COLO829 (cell line): ENCODE measurements around the gene FAM53B.

Source experiments
- DNase-seq: peaks from one replicate; pipeline ENCODE4 v3.0.0; 2012; ENCODE audit warnings: low spot score

FAM53B gene

DNA sequence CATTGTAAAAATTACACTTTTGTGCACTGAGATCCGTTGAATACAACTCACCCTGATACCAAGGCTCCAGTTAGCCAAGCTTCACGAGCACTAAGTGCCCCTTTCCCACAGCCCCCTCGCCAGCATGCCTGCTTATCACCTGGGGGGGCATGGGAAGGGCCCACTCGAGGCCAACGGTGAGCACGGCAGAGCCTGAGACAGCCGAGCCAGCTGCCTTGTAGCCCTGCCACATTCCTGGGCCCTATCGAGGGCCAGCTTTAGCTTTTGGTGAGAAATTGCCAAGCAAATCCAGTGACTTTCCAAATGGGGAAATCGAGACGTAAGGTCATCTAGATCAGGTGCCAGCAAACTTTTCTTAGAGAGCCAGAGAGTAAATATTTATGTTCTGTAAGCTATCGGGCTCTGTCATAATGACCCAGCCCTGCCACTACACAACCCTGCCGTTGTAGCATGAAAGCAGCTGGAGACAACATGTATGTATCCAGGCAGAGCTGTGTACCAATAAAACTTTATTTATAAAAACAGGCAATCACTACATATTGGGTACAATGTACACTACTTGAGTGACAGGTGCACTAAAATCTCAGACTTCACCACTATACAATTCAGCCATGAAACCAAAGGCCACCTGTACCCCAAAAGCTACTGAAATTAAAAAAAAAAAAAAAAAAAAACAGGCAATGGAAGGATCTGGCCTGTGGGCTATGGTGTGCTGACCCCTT, 83.6 kb downstream of the FAM53B start:
- no peak for DNase-seq

DNA sequence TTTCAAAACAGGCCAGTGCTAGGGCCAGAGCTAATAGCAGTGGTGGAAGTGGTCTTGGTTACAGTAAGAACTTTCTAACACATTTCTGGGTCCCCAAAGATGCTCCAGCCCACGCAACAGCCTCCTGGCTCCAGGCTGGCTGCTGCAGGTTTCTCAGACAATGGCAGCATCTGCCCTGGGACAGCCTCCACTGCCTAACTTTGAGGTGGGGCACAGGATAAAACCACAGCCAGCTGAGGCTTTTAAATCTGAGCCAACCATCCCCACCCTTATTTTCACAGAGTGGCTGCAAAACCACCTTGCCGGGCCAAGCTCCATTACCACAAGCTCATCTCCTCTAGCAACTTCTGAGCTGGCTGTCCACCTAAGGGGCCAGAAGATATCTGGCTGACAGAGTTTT, 84.8 kb downstream of the FAM53B start:
- DNase-seq, result no peak

DNA sequence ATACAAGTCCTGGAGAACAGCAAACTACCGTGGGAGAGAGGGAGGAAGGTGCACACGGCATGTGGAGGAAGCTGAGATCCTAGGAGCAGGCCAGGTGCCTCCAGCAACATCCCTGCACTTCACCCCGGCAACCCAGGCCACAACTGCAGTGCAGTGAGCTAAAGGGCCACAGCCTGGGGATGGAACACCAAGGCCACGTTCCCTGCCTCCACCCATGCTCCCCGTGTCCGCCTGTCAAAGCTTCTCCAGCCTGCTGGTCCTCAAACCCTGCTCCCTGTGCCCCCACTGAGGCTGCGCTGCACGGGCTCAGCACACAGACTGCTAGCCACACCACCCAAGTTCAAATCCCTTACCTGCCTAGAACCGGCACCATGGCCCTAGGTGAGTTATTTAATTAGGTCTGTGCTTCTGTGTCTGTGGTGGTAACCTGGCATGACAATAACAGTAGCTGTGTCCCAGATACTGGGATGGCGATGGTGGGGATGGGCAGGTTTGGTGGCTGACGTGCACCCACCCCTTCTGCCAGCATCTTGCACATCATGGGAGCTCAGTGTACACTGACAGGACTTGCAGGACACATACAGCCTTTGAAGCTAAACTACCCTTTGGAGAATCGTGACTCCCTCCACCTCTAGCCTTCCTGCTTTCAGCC, 85.5 kb downstream of the FAM53B start:
- DNase-seq, result no peak

DNA sequence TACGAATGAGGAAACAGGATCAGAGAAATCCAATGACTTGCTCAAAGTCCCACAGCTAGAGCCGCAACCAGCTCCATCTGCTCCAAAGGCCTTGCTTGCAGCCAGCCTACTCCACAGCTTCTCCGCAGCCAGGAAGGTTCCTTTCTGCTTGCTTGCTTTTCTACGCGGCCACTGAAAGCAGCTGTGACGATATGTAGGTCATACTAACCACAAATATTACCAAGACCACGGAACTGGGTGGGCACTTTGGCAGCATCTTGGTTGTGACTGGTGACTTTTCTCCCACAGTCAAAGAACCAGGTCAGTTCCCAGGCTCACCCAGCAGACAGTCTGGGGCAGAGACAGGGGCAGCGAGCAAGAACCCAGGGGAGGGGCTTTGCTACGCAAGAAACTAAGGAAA, 86.4 kb downstream of the FAM53B start:
- no peak for DNase-seq

DNA sequence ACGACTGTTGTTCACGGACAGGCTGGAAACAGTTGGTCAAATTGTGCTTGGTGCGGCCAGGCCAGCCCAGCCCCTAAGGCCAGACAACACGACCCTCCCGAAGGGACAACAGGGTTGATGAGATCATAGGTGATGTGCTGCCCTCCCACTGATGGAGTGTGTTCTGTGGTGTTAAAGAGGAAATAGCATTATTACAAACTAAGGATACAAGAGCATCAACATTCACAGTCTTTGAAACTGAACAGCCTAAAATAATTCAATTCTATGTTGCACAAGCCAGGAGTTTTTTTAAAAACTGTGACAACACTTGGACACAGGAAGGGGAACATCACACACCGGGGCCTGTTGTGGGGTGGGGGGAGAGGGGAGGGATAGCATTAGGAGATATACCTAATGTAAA, 87.6 kb downstream of the FAM53B start:
- no peak for DNase-seq

DNA sequence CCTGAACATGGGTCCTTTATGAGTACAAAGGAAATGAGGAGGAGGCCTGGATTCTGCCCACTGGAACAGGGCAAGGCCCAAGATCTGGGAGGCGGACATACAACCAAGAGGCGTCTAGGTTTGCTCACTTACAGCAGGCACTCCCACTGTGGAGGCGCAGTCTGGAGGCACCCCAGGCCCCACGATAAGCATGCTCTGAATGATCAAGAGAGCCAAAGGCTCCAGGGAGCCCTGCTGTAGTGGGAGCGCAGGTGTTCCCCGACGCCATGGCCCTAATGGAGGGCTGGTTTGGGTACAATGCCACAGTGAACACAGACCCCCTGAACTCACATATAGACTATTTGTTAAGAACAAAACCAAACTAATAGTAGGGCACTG, 88.1 kb downstream of the FAM53B start:
- no peak for DNase-seq

DNA sequence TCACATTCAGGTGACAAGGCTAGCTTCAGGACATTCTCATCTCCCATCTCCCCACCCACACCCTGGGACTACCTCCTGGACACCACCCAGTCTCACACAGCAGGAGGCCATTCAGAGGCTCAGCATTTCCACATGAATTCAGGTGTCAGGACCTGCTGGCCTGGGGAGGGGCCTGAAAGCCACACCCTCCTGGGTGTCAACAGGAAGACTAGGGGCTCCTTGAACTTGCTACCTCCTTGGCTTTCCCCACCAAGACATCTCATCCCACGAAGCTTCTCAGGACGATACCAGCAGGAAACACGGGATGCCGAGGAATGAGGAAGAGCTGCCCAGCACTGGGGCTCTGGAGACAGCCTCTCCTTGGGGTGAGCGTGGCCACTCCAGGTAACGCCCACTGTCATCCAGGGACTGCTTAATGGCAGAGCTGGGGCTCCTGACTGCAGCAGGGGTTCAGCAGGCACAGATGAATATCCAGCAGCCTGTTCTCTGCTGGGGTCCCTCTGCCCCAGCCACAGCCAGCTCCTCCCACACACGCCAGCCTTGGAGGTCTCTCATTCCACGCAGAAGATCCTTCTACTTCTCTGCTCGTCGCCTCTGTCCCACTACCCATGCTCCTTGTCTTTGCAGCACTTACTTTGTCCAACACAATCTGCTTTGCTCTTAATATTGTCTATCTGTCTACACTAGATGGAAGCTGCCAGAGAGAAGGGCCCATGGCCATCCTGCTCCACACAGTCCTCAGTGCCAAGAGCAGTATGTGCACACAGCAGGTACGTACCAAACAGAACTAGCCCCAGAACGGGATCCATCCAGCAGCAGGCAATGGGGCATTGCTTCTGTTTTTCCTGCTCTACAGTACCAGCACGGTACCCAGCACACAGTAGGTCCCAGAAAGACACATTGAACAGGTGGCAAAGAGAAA, 88.7 kb downstream of the FAM53B start:
- no peak for DNase-seq

DNA sequence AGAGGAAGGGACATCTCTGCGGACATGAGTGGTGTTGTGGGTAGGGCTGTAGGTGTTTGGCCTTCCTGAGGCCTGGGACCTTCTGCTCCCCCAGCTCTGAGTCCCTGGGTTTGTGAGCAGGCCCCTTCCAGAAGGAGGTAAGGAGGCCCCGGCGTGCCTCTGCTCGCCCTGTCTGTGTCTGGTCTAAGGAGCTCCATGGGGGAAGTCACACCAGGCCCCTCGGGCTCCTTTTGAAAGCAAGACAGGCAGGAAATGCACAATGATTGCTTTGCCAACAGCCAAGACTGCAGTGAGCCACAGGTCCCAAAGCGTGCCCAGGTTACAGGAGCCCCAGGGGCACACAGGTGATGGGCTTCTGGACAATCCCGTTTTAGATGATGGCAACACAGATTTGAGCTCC, 89.5 kb downstream of the FAM53B start:
- DNase-seq, result no peak

DNA sequence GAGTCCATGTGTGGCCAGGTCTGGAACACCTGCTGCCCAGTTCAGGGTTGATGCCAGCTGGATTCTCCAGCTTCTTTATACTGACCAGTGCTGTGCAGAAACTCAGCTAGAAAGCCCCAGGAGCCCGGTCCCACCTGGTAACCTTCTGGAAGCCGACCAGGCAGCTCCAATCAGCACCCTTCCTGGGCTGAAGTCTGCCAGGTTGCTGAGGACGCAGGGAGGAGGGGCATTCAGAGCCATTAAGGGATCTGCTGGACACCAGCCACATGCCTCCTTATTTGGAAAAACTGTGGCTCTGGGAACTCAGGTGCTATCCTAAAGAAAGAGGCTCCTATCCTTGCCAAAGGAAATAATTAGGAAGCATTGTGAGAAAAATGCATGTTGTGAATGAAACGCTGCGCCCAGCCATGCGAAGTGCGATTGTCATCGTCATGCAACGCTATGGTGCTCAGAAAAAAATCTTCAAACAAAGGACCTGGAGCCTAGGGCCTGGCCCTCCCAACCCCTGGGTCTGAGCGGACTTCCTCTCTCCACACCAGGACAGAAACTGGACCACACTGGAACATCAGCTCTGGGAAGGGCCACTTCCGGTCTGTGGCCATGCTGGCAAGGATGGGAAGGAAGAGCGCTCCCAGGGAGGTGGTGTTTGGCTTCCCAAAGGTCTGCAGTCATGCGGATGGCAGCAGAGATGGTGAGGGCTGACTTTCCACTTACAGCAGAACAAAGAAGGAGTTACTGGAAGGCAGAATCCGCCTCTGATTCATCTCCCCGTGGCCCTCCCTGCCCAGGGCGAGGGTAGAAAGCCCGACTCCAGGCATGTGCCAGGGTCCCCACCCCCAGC, 90.1 kb downstream of the FAM53B start:
- DNase-seq, result peak; percentile 34

DNA sequence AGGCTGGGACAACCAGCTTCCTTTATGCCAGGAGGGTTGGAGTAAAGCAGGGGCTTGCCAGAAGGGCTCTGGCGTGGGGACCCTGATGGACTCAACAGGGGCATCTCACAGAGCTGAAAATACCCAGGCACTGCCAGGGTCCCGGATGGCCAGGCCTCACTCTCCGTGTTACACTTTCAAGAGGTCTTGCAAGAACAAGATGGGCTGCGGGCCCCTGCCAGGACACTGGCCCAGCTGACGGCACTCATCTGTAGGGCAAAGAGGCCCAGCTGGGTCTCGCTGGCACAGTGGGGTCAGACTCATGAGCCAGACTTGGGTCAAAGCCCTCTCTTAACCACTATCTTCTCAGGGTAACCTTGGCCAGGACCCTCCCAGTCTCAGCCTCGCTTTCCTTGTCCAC, 90.9 kb downstream of the FAM53B start:
- no peak for DNase-seq

DNA sequence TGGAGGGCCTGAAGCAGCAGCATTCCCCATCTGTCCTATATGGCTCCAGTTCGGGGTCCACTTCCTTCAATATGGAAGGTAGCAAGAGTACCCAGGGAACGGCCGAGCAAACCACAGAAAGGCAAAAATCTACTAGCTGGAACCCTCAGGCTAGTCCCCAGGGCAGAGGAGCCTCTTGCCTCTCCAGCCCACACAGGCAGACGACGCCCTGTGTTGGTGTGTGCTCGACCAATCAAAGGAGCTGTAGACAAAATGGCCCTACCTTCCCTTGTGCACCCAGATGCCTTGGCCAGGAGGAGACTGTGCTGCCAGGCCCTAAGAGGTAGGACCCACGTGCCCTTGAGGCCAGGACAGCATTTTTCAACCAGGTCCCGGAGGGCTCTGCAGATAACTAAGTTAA, 91.5 kb downstream of the FAM53B start:
- DNase-seq, result no peak

DNA sequence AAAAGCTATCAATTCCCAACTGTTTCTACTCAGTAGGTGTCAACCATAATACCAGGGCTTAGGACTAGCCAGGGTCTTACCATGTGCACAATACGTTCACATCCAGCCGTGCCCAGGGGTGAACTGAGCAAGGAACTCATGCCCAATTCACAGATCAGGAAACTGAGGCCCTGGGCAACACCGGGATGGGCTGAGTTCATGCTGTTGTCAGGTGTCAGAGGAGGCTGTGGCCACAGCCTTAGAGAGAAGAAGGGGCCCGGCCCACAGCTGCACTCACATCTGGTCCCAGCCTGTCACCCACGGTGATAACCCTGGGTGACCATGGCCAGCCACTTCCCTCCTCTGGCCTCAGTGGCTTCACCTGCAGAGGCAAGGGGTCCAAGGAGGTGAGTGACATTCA, 92.0 kb downstream of the FAM53B start:
- DNase-seq, result no peak

DNA sequence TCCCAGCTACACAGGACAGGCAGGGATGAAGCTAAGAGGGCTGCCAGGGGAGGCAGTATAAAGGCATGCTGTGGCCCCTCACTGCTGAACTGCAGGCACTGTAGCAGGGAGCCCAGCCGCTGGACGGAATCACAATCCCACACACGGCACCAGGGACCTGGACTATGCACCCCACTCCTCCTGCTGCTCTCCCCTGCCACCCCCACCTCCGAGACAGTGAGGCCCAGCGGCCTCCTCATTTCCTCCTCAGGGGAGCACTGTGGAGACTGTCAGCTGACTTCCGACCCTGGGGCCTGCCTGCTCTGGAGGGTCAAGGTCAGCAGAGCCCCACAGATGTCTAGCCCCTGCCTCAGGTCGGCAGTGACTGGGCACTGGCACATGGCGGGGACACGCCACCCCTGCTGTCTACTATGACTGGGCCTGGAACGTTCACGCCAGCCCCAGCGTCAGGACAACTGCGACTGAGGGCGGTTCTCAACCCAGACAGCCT, 92.7 kb downstream of the FAM53B start:
- no peak for DNase-seq

DNA sequence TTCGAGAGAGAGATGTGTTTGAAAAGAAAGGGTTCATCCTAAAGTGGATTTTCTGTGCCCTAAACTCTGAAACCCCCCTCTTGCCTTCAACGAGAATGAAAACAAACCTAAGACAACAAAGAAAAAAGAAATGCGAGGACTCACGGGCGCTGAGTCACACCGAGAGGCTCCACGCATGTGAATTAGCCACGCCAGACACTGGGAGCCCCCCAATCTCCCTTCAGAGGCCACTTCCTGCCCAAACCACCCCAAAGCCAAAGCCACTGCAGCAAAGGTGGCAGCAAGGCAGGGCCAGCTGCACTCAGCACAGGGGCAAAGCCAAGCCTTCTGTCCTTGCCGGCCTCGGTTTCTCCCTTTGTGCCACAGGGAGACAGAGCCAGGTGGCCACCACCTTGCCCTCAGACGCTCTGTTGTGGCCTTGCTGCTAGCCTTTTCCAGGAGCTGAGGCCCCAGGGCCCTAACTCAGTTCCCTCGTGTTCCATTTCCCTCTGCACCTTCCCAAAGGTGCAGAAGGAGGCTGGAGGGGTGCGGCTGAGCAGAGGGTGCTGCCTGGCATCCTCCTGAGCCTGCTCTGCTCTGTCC, 93.3 kb downstream of the FAM53B start:
- no peak for DNase-seq

DNA sequence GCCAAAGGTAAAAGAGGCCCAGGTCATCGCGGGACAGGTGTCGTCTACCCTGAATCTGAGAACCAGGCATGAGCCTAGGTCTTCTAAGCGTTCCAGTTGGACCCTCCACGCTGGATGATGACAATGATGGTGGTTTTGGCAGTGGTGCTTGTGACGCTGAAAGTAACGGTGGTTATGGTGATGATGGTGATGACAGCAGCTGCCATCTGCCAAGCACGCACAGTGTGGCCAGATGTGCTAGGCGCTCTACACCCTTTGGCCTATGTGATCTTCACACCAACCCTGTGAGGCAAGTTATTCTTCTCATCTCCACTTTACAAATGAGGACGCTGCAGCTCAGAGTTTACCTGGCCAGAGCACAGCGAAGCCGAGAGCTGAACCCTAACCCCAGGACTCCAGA, 93.9 kb downstream of the FAM53B start:
- DNase-seq, result no peak

DNA sequence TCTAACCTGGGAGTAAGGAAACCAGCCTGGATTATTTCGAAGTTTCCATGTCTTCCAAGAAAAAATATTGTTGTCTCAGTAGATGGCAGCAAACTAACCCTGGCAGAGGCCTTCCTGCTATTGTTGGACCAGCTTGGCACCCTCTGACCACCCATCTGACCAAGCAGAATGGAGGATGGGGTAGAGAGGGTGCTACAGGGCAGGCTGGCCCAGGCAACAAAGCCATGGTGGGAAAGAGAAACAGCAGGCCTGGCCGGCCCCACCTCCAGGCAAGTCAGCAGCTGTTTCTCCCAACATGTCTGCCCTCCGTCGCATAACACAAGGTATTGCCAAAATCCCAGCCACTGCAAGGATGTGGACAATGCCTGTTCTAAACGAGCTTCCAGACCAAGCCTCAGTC, 95.0 kb downstream of the FAM53B start:
- DNase-seq, result no peak

DNA sequence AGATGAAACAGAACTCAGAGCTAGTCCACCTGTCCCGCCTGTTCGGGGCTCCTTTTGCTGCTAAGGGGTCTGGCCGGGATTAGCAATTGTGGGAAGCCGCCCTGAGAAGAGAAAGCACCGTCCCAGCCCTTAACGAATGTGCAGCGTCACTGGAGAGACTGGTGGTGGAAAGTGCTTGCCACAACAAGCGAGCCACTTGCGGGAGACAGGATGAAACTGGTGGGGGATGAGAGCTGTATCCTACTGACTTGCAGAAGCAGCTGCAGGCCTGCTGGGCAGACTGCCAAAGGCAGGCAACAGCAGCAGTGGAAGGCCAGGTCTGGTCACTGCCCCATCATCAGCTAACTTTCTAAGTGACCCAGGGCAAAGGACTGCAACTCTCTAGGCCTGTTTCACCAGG, 95.4 kb downstream of the FAM53B start:
- DNase-seq, result no peak

DNA sequence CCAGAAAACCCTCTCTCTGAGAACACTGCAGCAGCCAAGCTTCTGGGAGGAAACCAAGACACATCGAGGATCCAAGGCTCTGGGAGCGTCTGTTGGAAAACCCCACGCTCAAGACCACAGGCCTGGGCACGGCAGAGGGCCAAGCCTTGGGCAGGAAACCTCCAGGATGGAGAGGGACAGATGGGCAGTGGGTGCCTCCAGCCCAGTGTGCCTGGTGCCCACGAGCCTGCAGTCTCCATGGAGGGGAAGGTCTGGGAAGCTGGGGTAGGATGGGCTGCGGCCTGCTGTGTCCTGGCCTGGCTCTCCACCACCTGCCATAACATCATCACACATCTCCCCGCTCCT, 96.1 kb downstream of the FAM53B start:
- DNase-seq, result no peak

DNA sequence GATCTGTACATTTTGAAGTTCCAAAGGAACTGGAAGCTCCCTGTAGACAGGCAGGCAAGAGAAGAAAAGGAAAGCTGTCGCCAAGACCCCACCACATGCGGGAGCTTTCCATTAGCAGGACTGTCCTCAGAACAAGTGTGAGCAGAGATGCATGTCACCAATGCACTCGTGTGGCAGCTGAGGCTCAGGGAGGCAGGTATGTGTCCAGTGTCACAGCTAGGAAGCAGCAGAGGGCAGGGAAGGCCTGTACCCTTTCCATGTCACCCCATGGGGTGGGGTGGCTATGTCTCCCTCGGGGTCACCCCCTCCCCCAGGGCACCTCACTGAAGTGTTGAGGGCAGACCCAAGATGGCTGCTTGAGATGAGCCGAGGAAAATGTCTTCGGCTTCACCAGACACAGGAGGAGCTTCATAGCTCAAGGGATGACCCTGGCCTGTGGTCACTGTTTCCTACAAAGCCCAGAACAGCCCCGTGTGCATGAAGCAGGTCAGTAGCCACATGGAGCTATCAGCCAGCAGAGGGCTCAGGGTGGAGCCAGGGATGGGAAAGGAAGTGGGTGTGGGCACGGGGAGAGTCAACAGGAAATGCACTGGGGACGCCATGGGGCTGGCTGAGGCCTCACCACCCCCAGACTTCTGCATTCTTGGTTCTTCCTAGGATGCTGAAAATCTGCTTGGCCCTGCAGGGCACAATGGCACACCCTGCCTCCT, 96.6 kb downstream of the FAM53B start:
- peak; percentile 40 for DNase-seq

DNA sequence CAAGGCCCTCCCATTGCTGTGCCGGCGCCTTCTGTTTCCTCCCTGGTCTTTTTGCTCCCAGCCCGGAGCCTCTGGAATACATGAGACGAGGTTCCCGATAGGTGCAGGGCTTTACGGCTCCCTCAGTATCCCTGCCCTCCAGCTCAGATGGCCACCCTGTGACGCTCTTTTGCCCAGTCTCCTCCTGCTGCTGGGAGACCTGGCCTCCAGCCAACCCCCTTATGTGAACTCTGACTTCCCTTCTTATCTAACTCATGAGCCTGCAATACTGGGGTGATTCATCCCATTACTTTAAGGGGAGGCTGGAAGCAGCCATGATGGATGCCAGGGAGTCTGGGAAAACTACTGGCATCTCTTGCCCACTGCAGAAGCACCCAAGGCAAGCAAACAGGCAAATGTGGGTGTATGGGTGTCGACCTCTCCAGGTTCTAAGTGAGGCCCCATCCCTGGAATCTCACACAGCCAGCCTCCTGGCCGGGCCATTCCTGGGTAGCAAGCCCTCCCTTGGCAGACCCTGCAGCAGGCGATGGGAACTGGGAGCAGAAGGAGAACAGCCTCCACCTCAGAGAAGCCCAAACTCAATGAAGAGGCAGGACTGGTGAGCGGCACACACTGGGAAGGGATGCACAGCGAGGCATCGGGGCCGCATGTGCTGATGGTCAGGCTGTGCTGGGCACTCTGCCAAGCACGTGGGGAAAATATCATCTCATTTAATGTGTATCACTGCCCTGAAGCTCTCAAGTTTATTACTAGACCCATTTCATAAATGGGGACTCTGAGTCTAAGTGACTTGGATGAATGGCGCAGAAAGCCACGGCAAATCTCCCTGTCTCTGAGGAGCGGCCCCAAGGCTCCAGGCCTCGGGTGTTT, 97.5 kb downstream of the FAM53B start:
- DNase-seq, result no peak
